Smooth muscle cell (in vitro differentiated cells): ENCODE results near the gene TMEM164. TPM values are rescaled to one million over a fixed set of nuclear protein-coding genes. Genes with fewer than 3 reads are reported as not detected.

Experiments used
- DNase-seq: peaks from one replicate; lab custom pipeline; 2025; ENCODE audit not compliant: unreplicated experiment; lab: John Stamatoyannopoulos, UW
- H2AFZ ChIP-seq: fragments of 200-600 bp; sonication (generic); 2 replicates; pipeline ENCODE4 v1.6.0; 2016; ENCODE audit warnings: antibody characterized with exemption, low read depth, mild to moderate bottlenecking
- H3F3A ChIP-seq: fragments of 200-600 bp; sonication (generic); 2 replicates; pipeline ENCODE4 v1.6.0; 2017; ENCODE audit warnings: antibody characterized with exemption, low read depth
- H3K27ac ChIP-seq: fragments of 200-600 bp; sonication (generic); 2 replicates; pipeline ENCODE4 v1.5.1; 2016; ENCODE audit warnings: low read depth, mild to moderate bottlenecking
- H3K27me3 ChIP-seq: fragments of 200-600 bp; sonication (generic); 2 replicates; pipeline ENCODE4 v1.6.1; 2016; ENCODE audit warnings: low read depth, mild to moderate bottlenecking
- H3K36me3 ChIP-seq: fragments of 200-600 bp; sonication (generic); 2 replicates; pipeline ENCODE4 v1.5.1; 2016; ENCODE audit warnings: low read depth
- H3K4me1 ChIP-seq: fragments of 200-600 bp; sonication (generic); 2 replicates; pipeline ENCODE4 v1.5.1; 2016; ENCODE audit warnings: low read depth
- H3K4me2 ChIP-seq: fragments of 200-600 bp; sonication (generic); 2 replicates; pipeline ENCODE4 v1.6.0; 2016; ENCODE audit warnings: mild to moderate bottlenecking
- H3K4me3 ChIP-seq: fragments of 200-600 bp; sonication (generic); 2 replicates; pipeline ENCODE4 v1.5.1; 2016; ENCODE audit warnings: mild to moderate bottlenecking
- H3K79me2 ChIP-seq: fragments of 200-600 bp; sonication (generic); 2 replicates; pipeline ENCODE4 v1.6.0; 2016; ENCODE audit warnings: low read depth, mild to moderate bottlenecking
- H3K9ac ChIP-seq: fragments of 200-600 bp; sonication (generic); 2 replicates; pipeline ENCODE4 v1.6.0; 2016; ENCODE audit warnings: low read depth
- H3K9me3 ChIP-seq: fragments of 200-600 bp; sonication (generic); replicated peaks from 2 replicates; pipeline ENCODE4 v1.5.1; 2016; ENCODE audit warnings: low read depth
- H4K20me1 ChIP-seq: fragments of 200-600 bp; sonication (generic); 2 replicates; pipeline ENCODE4 v1.6.0; 2016; ENCODE audit warnings: low read depth
- CTCF ChIP-seq: fragments of 200-600 bp; sonication (generic); IDR thresholded peaks from 2 replicates; pipeline ENCODE4 v1.5.1; 2017; ENCODE audit warnings: borderline replicate concordance, mild to moderate bottlenecking, antibody characterized with exemption; ENCODE audit not compliant: insufficient read depth, poor library complexity, severe bottlenecking
- WGBS: methylation state at CpG from one replicate; pipeline ENCODE4 v1.1.7; 2016; ENCODE audit warnings: low lambda C conversion rate; 5-methylcytosine and 5-hydroxymethylcytosine counted together
- polyA plus RNA-seq: library from polyadenylated mRNA; unstranded; fragments of >200 nt; fragmentation: Nextera tagmentation; extraction: Ambion mirVana; gene quantifications from 2 replicates; pipeline ENCODE4 v1.2.1, GENCODE V29; 2016
- total RNA-seq: library from RNA; depleted of rRNA; stranded (reverse); fragments of >200 nt; gene quantifications from 2 replicates; pipeline ENCODE4 v1.2.3, GENCODE V29; 2014

TMEM164 gene
- total and polyA plus RNA-seq, 2 experiments from 2014 or later: 1.5 to 8.9 TPM

GRCh38 chrX:109997786-109998452, 5.0 kb upstream of the TMEM164 start:
- Histone ChIP-seq H3K36me3 (no peaks in the 10 kb centered on the region), H3K27ac (no peak overlapping the region), H3K27me3 (no peaks in the 10 kb centered on the region), H2AFZ (no peak overlapping the region), H4K20me1 (no peaks in the 10 kb centered on the region), H3K9ac (no peak overlapping the region), H3F3A (no peaks in the 10 kb centered on the region), H3K79me2 (no peaks in the 10 kb centered on the region), H3K4me2 (no peak overlapping the region), H3K4me3 (no peak overlapping the region), H3K9me3 (no peaks in the 10 kb centered on the region), H3K4me1 (no peaks in the 10 kb centered on the region)
- TF ChIP-seq CTCF: no peak
- 58% methylated on average over 6 of the region's 6 CpGs for WGBS
- no peak for DNase-seq

GRCh38 chrX:110000000-110000399, 2.9 kb upstream of the TMEM164 start:
- H3K4me2 ChIP-seq: no peak overlapping the region
- 72% methylated on average over 5 of the region's 5 CpGs for WGBS
- no peak for TF ChIP-seq CTCF

DNA sequence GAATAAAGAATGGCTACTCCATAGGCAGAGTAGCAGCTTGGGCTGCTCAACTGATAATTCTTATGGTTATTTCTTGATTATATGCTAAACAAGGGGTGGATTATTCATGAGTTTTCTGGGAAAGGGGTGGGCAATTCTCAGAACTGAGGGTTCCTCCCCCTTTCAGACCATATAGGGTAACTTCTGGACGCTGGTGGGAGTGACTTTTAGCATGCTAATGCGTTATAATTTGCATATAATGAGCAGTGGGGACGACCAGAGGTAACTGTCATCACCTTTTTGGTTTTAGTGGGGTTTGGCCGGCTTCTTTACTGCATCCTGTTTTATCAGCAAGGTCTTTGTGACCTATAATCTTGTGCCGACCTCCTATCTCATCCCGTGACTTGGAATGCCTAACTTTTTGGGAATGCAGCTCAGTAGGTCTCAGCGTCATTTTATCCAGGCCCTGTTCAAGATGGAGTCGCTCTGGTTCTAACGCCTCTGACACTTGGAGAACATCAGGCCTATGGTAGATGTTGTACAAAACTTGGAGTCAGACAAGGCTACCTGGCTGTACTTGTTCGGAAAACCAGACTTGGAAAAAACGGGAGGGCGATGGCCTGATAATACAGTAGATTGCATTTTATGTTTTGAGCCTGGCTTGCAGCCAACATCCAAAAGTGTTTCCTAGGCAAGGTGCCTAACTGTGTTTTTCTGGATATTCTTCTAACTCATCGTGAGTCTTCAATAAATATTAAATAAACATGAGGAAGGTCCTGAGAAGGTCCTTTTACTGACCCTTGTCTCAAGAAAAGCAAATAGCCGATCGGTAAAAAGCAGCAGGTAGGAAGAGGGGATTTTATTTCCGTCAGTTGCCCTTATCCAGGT, 1.8 kb upstream of the TMEM164 start:
- H3K4me1 ChIP-seq: no peaks in the 10 kb centered on the region
- no peak for TF ChIP-seq CTCF
- H3F3A ChIP-seq: no peaks in the 10 kb centered on the region
- DNase-seq: no peak
- WGBS: 69% methylated on average over 16 of the region's 16 CpGs
- H4K20me1 ChIP-seq: no peaks in the 10 kb centered on the region
- no peak overlapping the region for H3K4me2 ChIP-seq
- no peak overlapping the region for H2AFZ ChIP-seq
- H3K27me3 ChIP-seq: no peaks in the 10 kb centered on the region
- no peak overlapping the region for H3K27ac ChIP-seq
- H3K79me2 ChIP-seq: no peaks in the 10 kb centered on the region
- no peak overlapping the region for H3K9ac ChIP-seq
- no peaks in the 10 kb centered on the region for H3K9me3 ChIP-seq
- no peak overlapping the region for H3K4me3 ChIP-seq
- H3K36me3 ChIP-seq: no peaks in the 10 kb centered on the region

More at GRCh38 chrX:110000000-110000399, 2.9 kb upstream of the TMEM164 start:
- Histone ChIP-seq H3K4me1 (no peaks in the 10 kb centered on the region), H3K9me3 (no peaks in the 10 kb centered on the region), H3K9ac (no peak overlapping the region), H3F3A (no peaks in the 10 kb centered on the region), H2AFZ (no peak overlapping the region), H3K79me2 (no peaks in the 10 kb centered on the region), H3K27ac (no peak overlapping the region), H3K27me3 (no peaks in the 10 kb centered on the region), H4K20me1 (no peaks in the 10 kb centered on the region), H3K36me3 (no peaks in the 10 kb centered on the region), H3K4me3 (no peak overlapping the region)
- DNase-seq: no peak
